Bronchial epithelial cell (primary cell): Measurements from ENCODE around the gene GCNT4. TPM values are rescaled to one million over a fixed set of nuclear protein-coding genes. Genes with fewer than 3 reads are reported as not detected.

Experiments used
- DNase-seq: peaks from one replicate; pipeline ENCODE4 v3.0.0-alpha.2; 2010; ENCODE audit warnings: low read depth
- FAIRE-seq: peaks from 2 replicates; lab custom pipeline; 2011; peaks lifted over from hg19 to GRCh38; lab: Jason Lieb, UNC
- H3K27me3 ChIP-seq: 2 replicates; pipeline ENCODE4 v1.5.1; 2011; ENCODE audit warnings: low read length; ENCODE audit not compliant: control insufficient read depth, insufficient read depth
- H3K36me3 ChIP-seq: 2 replicates; pipeline ENCODE4 v1.5.1; 2011; ENCODE audit warnings: low read length; ENCODE audit not compliant: control insufficient read depth, insufficient read depth
- H3K4me3 ChIP-seq: 2 replicates; pipeline ENCODE4 v1.5.1; 2011; ENCODE audit warnings: mild to moderate bottlenecking, low read depth, low read length, control low read depth
- total RNA-seq: library from RNA; depleted of rRNA; stranded (reverse); fragments of >200 nt; gene quantifications from 2 replicates; pipeline ENCODE4 v1.2.1, GENCODE V29; 2014
- TF ChIP-seq, protein P1 (sequence below): IDR thresholded peaks from 2 replicates; pipeline ENCODE4 v1.5.1; 2011; ENCODE audit warnings: mild to moderate bottlenecking, moderate library complexity, low read length, control low read depth, inconsistent platforms; ENCODE audit not compliant: insufficient read depth, severe bottlenecking

The GCNT4 gene
- total RNA-seq, 1 donor from 2014 or later, result 2.9 TPM

DNA sequence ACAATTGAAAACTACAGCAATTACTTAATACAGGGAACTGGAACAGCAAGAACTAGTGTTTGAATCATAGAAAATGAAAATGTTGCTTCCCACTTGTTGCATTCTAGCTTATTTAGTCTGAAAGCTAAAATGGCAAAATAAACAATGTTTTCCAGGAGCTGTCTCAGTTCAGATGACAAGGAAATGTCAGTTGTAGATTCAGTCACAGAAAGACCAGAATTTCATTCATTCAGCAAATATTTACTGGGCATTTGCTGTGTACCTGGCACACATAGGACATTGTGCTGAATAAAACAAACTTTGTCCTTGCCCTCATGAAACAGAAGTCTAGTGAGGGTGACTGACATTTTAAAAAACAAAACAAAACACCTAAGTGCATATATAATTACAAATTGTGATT, 41.5 kb downstream of the GCNT4 start:
- DNase-seq, result no peak
- no peak overlapping the region for H3K4me3 ChIP-seq
- TF ChIP-seq, protein P1, sequence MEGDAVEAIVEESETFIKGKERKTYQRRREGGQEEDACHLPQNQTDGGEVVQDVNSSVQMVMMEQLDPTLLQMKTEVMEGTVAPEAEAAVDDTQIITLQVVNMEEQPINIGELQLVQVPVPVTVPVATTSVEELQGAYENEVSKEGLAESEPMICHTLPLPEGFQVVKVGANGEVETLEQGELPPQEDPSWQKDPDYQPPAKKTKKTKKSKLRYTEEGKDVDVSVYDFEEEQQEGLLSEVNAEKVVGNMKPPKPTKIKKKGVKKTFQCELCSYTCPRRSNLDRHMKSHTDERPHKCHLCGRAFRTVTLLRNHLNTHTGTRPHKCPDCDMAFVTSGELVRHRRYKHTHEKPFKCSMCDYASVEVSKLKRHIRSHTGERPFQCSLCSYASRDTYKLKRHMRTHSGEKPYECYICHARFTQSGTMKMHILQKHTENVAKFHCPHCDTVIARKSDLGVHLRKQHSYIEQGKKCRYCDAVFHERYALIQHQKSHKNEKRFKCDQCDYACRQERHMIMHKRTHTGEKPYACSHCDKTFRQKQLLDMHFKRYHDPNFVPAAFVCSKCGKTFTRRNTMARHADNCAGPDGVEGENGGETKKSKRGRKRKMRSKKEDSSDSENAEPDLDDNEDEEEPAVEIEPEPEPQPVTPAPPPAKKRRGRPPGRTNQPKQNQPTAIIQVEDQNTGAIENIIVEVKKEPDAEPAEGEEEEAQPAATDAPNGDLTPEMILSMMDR, result no peak
- H3K36me3 ChIP-seq, result no peaks in the 10 kb centered on the region
- FAIRE-seq, result no peak
- no peaks in the 10 kb centered on the region for H3K27me3 ChIP-seq

DNA sequence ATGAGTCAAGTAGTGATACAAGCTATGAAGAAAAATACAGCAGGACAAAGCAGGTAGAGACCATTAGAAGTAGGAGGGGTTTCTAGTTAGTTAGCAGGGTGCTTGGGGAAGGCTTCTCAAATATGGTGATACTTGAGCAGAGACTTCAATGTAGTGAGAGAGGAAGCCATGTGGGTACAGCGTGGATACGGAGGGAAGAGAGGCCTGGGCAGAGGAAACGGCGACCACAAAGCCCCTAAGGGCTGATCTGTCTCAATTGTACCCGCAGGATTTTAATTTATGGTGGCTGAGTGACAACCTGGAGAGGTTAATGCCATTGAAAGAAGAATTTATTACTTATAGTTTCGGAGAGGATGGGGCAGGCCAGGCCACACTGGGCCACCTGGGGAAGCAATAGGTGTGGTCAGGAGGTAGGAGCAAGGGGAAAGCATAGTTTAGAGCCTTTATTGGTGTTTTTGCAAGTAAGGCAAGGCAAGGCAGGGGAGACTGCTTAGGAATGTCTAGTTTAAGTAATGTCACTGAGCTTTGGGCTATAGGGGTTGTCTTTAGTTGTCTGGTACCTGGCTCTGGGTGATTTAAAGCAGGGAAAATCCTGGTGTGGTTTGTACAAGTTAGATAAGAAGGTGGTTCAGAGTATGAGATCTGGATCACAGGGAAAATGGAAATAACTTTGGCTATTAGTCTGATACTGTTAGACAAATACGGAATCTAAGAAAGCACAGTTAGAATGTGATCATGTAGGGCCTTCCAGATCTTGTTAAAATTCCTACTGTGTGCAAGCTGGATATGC, 42.6 kb downstream of the GCNT4 start:
- H3K4me3 ChIP-seq, result no peak overlapping the region
- TF ChIP-seq, protein P1, result no peak
- no peaks in the 10 kb centered on the region for H3K27me3 ChIP-seq
- no peak for DNase-seq
- H3K36me3 ChIP-seq, result no peaks in the 10 kb centered on the region
- no peak for FAIRE-seq

DNA sequence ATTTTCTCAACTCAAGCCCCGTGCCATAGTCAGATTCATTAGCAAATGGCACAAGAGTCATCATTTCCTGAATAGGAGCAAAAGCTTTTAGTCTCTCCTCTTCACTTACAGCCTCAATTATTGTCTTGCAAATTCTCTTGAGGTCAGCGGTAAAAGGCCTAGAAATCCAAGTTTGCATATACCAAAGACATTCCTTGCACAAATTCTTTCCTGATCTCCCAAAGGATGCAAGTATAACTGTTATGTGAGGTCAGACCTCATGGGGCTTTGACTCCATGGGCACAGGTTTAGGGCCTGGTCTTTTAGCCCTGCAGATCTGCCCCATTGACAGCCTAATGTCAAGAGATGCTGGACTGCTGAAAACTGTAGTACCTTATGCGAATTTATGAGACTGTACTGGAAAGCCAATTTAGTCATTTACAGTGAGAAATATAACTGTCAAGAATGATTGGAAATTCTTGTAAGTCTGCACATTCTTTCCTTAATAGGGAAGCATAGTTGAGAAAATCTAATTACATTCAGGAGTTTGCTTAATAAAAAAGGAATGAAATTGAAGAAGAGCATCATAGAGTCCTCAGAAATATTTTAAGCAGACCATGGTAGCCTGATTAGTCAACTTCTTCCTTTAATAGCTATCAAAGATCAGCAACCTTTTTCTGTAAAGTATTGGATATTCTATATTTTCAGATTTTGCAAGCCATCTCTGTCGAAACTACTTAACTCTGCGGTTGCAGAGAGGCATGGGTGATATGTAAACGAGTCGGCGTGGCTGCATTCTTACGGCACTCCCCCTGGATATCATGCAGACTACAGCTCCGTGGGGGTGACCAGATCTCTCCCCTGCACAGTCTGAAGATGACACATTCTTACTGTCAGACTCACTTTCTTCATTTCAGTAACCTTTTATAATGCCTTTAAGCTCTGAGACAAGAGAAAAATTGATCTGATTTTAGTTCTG, 45.2 kb downstream of the GCNT4 start:
- DNase-seq (no peak), FAIRE-seq (no peak)
- Histone ChIP-seq H3K4me3 (no peak overlapping the region), H3K36me3 (no peaks in the 10 kb centered on the region), H3K27me3 (no peaks in the 10 kb centered on the region)
- TF ChIP-seq, protein P1, result no peak

DNA sequence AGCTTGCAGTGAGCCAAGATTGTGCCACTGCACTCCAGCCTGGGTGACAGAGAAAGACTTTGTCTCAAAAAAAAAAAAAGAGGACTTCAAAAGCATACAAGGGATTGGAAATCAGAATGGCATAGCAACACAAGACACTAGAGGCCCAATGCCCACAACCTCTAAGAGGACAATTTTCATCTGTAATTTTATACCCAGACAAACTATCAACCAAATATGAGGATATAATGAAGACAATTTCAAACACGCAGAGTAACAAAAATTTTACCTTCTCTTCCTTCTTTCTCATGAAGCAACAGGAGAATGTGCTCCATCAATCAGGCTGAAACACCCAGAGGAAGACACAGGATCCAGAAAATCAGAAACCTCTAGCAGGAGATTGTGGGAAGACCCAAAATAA, 46.8 kb downstream of the GCNT4 start:
- TF ChIP-seq, protein P1, result no peak
- FAIRE-seq (no peak), DNase-seq (no peak)
- H3K4me3 ChIP-seq, result no peak overlapping the region
- no peaks in the 10 kb centered on the region for H3K36me3 ChIP-seq
- H3K27me3 ChIP-seq, result no peaks in the 10 kb centered on the region

Other genes starting within 250 kb of the GCNT4 start
- gene FAM169A, start 186.2 kb downstream of the GCNT4 start, total RNA-seq, result 12.1 and 21.5 TPM in 2 replicates
- gene ANKRD31, start 184.3 kb upstream of the GCNT4 start, total RNA-seq, result 0.13 and 0.26 TPM in 2 replicates